C1 segment of cervical spinal cord (tissue), 14 donors: ENCODE results near the gene TLL1.
A peak's percentile ranks its signal among the peaks of the same experiment; 100 is the strongest.

Source experiments
- DNase-seq, 14 donors: peaks; one replicate each; lab custom pipeline; 2025; lab: John Stamatoyannopoulos, UW

The TLL1 gene

GRCh38 chr4:165872461-165873297, at the start of gene TLL1:
TSS of gene TLL1 (plus strand) at chr4:165873237. CDS start at chr4:165873905, 668 bp downstream.
- DNase-seq, result peak in 4 of 14 donors; percentile 0 to 77 (median 10)

DNA sequence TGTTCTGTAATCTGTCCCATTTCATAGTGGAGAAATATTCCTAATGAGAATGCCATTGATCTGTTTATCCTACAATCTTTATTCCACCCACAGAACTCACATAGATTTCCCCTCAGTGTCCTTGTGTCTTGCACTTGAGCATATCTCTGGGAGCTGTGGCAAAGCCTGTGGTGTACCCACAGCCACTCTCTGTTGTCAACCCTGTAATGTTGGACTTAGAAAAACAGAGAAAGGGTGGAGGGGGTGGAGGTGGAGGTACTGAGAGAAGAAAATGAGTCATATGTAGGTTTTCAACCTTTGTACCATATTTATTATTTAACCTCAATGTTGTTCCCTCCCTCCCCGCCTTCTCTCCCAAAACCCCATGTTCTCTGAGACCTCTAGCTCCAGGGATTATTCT, 46.9 kb upstream of the TLL1 start:
- DNase-seq, result no peak

DNA sequence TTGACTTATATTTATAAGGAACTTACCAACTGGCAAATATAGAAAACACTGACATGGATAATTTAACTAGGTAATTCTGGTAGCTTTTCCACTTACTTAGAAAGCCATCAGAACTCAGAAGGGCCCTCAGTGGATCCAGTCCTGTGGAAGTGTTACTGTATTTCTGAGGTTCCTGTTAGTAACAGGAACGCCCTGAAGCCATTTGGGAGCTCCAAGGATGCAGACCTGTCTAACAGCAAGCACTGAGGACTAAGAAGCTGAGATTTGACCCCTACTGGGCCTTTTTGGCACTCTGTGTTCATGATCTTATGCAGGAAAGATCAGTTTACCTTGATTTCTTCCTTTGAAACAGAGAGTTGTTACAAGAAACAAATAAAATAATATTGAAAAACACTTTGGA, 46.0 kb upstream of the TLL1 start:
- DNase-seq, result no peak

DNA sequence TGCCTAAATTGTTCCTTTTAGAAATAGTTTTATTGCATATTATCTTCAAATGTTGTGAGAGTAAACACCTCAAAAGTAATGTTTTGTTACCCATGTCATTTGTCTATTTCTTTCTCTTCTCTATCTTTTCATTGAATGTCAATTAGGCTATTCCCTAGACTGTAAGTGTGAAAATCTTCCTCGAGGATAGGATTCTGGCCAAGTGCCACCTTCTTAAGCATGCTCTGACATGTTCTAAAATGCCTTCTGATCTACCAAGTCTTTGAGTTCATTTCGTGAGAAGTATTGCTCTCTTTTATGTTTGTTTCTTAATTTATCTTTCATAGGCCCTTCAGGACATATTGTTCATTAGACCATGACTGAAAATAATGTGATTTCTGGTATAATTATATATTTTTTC, 44.1 kb upstream of the TLL1 start:
- DNase-seq, result no peak

DNA sequence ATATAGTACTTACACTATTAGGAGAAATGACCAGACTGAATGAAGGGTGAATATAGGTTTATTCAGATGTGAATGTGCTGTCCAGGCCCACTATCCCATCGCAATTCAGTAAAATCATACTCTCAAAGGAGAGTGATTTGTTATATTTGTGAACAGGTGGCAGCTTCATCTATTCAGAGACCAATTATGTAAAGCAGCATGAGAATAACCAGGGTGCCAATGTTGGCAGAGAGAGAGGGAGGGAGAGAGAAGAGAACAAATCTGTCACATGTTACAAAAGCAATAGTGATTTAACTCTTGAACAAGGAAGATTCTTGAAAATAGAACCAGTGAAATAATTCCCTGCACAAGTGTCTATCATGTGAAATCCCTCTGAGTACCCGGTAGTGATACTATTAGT, 38.9 kb upstream of the TLL1 start:
- DNase-seq, result peak in 1 of 14 donors; percentile 93

DNA sequence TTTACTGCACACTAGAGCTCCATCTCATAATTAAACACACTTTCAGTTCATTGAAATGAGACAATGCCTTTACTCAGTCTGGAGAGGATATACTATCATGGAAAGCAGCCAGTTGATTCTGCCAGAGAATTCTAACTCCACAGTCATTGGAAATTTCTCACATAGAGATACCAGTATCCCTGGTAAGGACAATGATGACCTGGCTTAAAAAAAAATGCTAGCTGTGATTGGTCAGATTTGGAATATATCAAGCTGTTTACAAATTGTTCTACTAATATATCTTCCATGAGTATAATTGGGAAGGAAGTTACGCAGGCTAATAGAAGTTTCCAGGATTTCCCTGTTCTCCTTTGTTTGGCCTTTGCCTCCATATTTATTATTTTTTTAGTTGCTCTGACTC, 34.5 kb upstream of the TLL1 start:
- DNase-seq, result peak in 1 of 14 donors; percentile 16

- no peak for DNase-seq
Observed at GRCh38 chr4:165839615-165840333, 33.3 kb upstream of the TLL1 start.

- no peak for DNase-seq
Observed at GRCh38 chr4:165842684-165843083, 30.4 kb upstream of the TLL1 start.

GRCh38 chr4:165844161-165844560, 28.9 kb upstream of the TLL1 start:
- DNase-seq, result peak in 2 of 14 donors; percentile 2 to 56

GRCh38 chr4:165851256-165851655, 21.8 kb upstream of the TLL1 start:
- no peak for DNase-seq

GRCh38 chr4:165855191-165855590, 17.8 kb upstream of the TLL1 start:
- no peak for DNase-seq

GRCh38 chr4:165861363-165861762, 11.7 kb upstream of the TLL1 start:
- DNase-seq, result no peak

DNA sequence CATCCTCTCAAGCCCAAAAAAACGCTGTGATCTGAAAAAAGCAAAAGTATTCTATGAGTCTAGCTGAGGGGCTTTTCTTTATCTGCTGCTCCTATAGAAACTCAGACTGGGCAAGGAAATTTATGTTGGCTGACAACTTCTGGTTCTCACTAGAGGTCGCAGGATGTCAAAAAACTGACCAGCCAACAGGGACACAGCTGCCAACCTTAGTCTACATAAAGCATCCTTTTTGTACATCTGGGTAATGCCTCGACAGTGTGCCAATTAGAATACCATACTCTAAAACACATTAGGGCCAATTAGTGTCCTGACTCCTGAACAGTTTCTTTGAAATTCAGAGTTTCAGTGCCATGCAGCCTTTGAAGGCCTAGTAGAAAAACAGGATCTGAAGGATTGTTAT, 8.8 kb upstream of the TLL1 start:
- DNase-seq, result peak in 1 of 14 donors; percentile 0

DNA sequence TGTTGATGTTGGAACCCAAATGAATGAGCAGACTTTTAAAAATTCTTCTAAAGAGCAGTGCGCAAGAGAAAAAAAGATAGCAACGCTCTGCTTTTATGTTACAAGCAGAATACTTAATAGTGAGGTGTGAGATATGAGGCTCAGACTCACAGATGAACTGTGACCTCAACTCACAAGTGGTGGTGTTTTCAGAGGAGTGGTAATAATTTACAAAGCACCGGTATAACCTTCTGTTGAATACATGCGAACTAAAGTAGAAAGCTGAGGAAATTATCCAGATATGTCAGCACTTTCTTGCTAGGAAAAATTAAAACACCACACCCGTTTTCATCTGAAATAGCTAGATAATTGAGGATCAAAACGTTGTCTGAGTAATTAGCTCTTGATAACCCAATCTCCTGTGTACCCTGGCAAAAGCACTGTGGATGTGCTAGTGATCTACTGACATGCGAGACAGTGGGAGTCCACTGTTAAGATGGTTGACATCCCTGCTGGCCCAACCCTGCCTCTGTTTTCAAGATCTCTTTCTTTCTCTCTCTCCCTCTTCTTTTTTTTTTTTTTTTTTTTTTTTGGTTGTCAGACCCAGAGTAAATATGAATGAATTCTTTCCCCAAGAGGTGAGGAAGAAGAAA, 6.9 kb upstream of the TLL1 start:
- no peak for DNase-seq

DNA sequence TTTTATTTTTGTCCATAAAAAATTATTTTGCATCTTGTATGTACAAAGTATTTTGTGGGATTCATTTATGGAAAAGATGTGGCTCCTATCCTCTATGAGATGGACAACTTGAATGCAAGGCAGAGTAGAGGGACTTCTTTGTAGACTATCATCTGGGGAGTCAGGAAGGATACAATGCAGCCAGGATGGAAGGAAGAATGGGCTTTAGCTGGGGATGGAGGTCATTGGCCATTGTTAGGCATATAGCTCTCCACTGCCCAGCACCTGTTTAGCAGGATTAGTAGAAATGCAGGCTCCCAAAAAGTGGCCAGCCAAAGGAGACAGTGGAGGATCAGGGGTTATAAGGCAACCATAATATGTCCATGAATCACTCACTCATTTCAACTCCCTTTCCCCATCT, 5.1 kb upstream of the TLL1 start:
- DNase-seq, result no peak

DNA sequence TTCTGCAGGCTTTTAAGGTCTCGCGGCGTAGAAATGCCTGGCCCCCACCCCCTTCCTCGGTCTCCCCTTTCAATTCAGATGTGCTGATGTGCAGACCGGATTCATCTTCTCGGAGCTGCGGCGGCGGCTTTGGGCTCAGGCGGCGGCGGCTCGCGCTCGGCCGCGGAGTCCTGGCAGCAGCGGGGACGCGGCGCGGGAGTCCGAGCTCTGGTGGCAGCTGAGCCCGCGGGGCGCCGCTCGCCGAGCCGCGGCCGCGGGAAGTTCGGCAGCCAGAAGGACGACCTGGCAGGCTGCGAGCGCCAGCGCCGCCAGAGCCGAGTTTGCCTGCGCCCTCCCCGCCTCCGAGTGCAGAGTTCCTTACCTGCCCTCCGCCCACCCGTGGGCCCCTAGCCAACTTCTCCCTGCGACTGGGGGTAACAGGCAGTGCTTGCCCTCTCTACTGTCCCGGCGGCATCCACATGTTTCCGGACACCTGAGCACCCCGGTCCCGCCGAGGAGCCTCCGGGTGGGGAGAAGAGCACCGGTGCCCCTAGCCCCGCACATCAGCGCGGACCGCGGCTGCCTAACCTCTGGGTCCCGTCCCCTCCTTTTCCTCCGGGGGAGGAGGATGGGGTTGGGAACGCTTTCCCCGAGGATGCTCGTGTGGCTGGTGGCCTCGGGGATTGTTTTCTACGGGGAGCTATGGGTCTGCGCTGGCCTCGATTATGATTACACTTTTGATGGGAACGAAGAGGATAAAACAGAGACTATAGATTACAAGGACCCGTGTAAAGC, 448 bp downstream of the TLL1 start:
- peak in 7 of 14 donors; percentile 3 to 76 (median 39) for DNase-seq

DNA sequence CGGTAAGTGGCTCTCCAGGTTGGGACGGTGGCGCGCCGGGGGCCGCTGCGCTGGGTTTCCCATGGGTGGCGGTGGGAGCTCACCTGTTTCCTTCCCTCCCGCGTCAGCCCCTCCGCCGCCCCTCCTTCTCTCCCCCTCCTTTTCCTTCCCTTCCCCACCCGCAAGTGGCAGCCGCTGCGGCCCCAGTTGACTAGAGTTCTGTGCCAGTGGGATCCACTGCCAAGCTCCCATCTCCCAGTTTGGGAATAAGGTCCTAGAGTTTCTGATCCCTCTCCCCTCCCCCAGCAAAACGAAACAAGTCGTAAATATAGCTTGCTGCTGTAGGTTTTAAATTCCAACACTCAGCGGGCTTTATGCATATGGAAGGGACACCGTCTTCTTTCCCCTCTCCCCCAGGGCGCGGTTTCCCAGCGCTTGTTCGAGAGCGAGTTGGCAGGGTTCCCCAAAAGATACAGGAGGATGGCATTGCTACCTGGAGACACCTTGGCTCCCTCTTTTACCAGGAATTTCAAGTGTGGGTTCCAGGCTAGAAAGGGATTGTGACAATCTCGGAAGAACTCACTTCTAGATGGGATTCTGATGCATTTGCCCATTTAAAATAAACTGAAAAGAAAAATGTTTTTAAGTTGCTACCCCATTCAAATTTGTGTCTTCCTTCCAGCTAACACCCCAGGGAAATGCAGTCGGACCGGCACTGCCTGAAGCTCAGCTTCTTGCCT, 1.2 kb downstream of the TLL1 start:
- peak in 3 of 14 donors; percentile 3 to 82 (median 36) for DNase-seq

DNA sequence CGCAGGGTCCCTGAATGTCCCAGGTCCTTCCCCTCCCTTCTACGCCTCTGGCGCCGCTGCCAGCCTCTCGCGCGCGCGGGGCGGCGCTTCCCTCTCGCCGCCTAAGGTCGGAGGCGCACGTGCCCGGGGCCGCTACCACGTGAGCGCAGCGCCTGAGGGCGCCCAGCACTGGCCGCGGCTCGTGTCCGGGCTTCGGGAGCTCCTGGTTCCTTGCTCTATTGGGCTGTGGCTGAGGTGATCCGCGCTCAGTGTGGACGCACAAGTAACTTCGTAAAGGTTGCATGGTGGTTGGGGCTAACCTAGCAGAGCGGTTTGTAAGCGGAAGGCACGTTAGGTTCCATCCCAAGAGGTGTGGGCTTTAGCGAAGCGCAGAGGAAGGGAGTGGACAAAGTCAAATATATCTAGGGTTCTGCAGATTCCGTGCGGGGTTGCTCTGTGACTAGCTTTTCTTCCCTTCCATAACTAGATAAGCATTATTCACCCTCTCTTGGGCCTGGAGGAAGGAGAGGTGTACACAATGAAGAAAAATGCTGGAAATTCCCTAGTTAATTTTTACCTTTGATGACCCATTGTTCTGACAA, 1.8 kb downstream of the TLL1 start:
- DNase-seq, result peak in 5 of 14 donors; percentile 1 to 82 (median 10)

DNA sequence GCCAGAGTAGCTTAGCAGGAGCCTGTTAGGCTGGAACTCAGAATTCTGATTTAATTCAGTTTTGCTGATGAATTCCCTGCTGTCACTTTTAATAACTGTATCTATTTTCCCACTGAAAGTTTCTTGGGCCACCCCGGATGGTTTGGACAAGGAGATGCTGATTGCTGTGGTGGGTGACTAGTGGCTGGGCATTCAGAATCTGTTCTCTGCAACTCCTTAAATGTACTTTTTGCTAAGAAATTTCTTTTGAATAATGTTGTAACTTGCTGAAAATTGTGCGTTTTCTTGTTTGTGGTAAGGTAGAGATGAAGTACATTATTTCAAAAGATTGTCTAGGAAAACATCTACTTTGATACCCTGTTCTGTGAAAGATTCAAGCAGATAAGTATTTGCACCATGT, 2.4 kb downstream of the TLL1 start:
- no peak for DNase-seq

- no peak for DNase-seq
Observed at GRCh38 chr4:165877286-165877685, 4.2 kb downstream of the TLL1 start.

- peak in 1 of 14 donors; percentile 72 for DNase-seq
Observed at GRCh38 chr4:165879641-165880040, 6.6 kb downstream of the TLL1 start.
